HepG2 (cell line): ENCODE results near the gene TRIM25. TPM values are rescaled to one million over a fixed set of nuclear protein-coding genes. Genes with fewer than 3 reads are reported as not detected.

Source experiments
- ARHGAP35 ChIP-seq: sonication (generic); formaldehyde crosslinking; IDR thresholded peaks from 2 replicates; pipeline ENCODE4 v1.9.0; 2022; ENCODE audit warnings: mild to moderate bottlenecking, inconsistent platforms, moderate library complexity, missing genetic modification reagents, borderline replicate concordance
- CHD4 ChIP-seq: fragments of 200-600 bp; sonication (generic); IDR thresholded peaks from 2 replicates; pipeline ENCODE4 v1.7.0; 2017; ENCODE audit warnings: mild to moderate bottlenecking, low read length, borderline replicate concordance
- DMTF1 ChIP-seq: sonication (generic); formaldehyde crosslinking; IDR thresholded peaks from 2 replicates; pipeline ENCODE4 v1.4.0; 2020; ENCODE audit warnings: mild to moderate bottlenecking, missing genetic modification reagents
- GRHL1 ChIP-seq: sonication (generic); formaldehyde crosslinking; conservative IDR thresholded peaks from 2 replicates; pipeline ENCODE4 v1.8.0; 2022; ENCODE audit warnings: missing genetic modification reagents
- GTF3A ChIP-seq: sonication (generic); formaldehyde crosslinking; conservative IDR thresholded peaks from 2 replicates; pipeline ENCODE4 v1.4.0; 2020; ENCODE audit warnings: mild to moderate bottlenecking, missing genetic modification reagents
- IKZF1 ChIP-seq: fragments of 450-650 bp; IDR thresholded peaks from 2 replicates; pipeline ENCODE4 v1.7.1; 2016
- JUND ChIP-seq: sonication (generic); formaldehyde crosslinking; IDR thresholded peaks from 2 replicates; pipeline ENCODE4 v1.8.0; 2022; ENCODE audit warnings: mild to moderate bottlenecking, missing genetic modification reagents
- NAIF1 ChIP-seq: sonication (generic); formaldehyde crosslinking; IDR thresholded peaks from 2 replicates; pipeline ENCODE4 v1.5.0; 2020; ENCODE audit warnings: mild to moderate bottlenecking, missing genetic modification reagents, borderline replicate concordance
- PHF5A ChIP-seq: IDR thresholded peaks from one replicate; pipeline ENCODE4 v1.6.1; 2018; ENCODE audit warnings: low read depth, missing genetic modification reagents; ENCODE audit not compliant: unreplicated experiment
- REPIN1 ChIP-seq: sonication (generic); formaldehyde crosslinking; IDR thresholded peaks from 2 replicates; pipeline ENCODE4 v1.8.0; 2022; ENCODE audit warnings: missing genetic modification reagents, low read depth, mild to moderate bottlenecking, borderline replicate concordance
- SMAD9 ChIP-seq: sonication (generic); formaldehyde crosslinking; IDR thresholded peaks from 2 replicates; pipeline ENCODE4 v1.5.1; 2020; ENCODE audit warnings: mild to moderate bottlenecking, missing genetic modification reagents
- SP140L ChIP-seq: sonication (generic); formaldehyde crosslinking; IDR thresholded peaks from 2 replicates; pipeline ENCODE4 v1.4.0; 2020; ENCODE audit warnings: missing genetic modification reagents, borderline replicate concordance
- SRF ChIP-seq: IDR thresholded peaks from 2 replicates; pipeline ENCODE4 v1.6.1; 2011; ENCODE audit warnings: mild to moderate bottlenecking, low read depth, low read length, moderate library complexity
- ZNF737 ChIP-seq: sonication (generic); formaldehyde crosslinking; IDR thresholded peaks from 2 replicates; pipeline ENCODE4 v1.5.0; 2020; ENCODE audit warnings: missing genetic modification reagents, mild to moderate bottlenecking, borderline replicate concordance
- ZNF770 ChIP-seq: sonication (generic); formaldehyde crosslinking; IDR thresholded peaks from 2 replicates; pipeline ENCODE4 v1.5.0; 2020; ENCODE audit warnings: mild to moderate bottlenecking, missing genetic modification reagents
- polyA plus RNA-seq, 8 experiments: library from polyadenylated mRNA; depleted of rRNA in 3 of 8; stranded (reverse) in 7 of 8; unstranded in 1 of 8; fragments of >200 nt; fragmentation: Illumina TruSeq in 4 of 8; extraction: Trizol in 4 of 8; gene quantifications; 2 replicates each; pipeline versions ENCODE4 v1.2.1 to v1.2.3, GENCODE V29; 2011 to 2016; ENCODE audit warnings: low read depth in 4 of 8, missing spikeins in 1 of 8, mixed read lengths in 1 of 8; ENCODE audit not compliant: insufficient read depth in 1 of 8
- total RNA-seq, 5 experiments: library from RNA; depleted of rRNA; stranded (reverse); fragments of >200 nt; fragmentation: Illumina TruSeq; extraction: Trizol; gene quantifications; 2 replicates each; pipeline ENCODE4 v1.2.3, GENCODE V29; 2016; ENCODE audit warnings: low read depth in 1 of 5
- TF ChIP-seq, protein P1 (sequence below): sonication (generic); formaldehyde crosslinking; IDR thresholded peaks from 2 replicates; pipeline ENCODE4 v1.4.0; 2020; ENCODE audit warnings: missing genetic modification reagents, borderline replicate concordance
- TF ChIP-seq, protein P2 (sequence below): sonication (generic); formaldehyde crosslinking; IDR thresholded peaks from 2 replicates; pipeline ENCODE4 v1.4.0; 2020; ENCODE audit warnings: missing genetic modification reagents
- TF ChIP-seq, protein P3 (sequence below): sonication (generic); formaldehyde crosslinking; IDR thresholded peaks from 2 replicates; pipeline ENCODE4 v1.5.0; 2020; ENCODE audit warnings: missing genetic modification reagents

The TRIM25 gene
- total and polyA plus RNA-seq, 2 of the 13 experiments (the other 11 are each of a cell fraction or from before 2014, with no cell fraction given): 30.8 to 42.2 TPM

GRCh38 chr17:56913000-56913311 lies 893 bp downstream of the TRIM25 start (continued):
- TF ChIP-seq DMTF1 (CRISPR knock-in tag) (no peak), SP140L (no peak), CHD4 (no peak), JUND (no peak), PHF5A (CRISPR knock-in tag) (no peak), GRHL1 (no peak), ZNF770 (CRISPR knock-in tag) (peak; percentile 75), SMAD9 (CRISPR knock-in tag) (no peak), GTF3A (0 out of 2 replicates have a peak, but pooled peaks have one; percentile 70), IKZF1 (no peak), ZNF737 (CRISPR knock-in tag) (no peak), NAIF1 (CRISPR knock-in tag) (peak; percentile 21; the same call in 1 of the 2 replicates), SRF (no peak), REPIN1 (CRISPR knock-in tag) (no peak), ARHGAP35 (CRISPR knock-in tag) (no peak)
- TF ChIP-seq, protein P1, sequence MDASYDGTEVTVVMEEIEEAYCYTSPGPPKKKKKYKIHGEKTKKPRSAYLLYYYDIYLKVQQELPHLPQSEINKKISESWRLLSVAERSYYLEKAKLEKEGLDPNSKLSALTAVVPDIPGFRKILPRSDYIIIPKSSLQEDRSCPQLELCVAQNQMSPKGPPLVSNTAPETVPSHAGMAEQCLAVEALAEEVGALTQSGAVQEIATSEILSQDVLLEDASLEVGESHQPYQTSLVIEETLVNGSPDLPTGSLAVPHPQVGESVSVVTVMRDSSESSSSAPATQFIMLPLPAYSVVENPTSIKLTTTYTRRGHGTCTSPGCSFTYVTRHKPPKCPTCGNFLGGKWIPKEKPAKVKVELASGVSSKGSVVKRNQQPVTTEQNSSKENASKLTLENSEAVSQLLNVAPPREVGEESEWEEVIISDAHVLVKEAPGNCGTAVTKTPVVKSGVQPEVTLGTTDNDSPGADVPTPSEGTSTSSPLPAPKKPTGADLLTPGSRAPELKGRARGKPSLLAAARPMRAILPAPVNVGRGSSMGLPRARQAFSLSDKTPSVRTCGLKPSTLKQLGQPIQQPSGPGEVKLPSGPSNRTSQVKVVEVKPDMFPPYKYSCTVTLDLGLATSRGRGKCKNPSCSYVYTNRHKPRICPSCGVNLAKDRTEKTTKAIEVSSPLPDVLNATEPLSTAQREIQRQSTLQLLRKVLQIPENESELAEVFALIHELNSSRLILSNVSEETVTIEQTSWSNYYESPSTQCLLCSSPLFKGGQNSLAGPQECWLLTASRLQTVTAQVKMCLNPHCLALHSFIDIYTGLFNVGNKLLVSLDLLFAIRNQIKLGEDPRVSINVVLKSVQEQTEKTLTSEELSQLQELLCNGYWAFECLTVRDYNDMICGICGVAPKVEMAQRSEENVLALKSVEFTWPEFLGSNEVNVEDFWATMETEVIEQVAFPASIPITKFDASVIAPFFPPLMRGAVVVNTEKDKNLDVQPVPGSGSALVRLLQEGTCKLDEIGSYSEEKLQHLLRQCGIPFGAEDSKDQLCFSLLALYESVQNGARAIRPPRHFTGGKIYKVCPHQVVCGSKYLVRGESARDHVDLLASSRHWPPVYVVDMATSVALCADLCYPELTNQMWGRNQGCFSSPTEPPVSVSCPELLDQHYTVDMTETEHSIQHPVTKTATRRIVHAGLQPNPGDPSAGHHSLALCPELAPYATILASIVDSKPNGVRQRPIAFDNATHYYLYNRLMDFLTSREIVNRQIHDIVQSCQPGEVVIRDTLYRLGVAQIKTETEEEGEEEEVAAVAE: no peak
- TF ChIP-seq, protein P2, sequence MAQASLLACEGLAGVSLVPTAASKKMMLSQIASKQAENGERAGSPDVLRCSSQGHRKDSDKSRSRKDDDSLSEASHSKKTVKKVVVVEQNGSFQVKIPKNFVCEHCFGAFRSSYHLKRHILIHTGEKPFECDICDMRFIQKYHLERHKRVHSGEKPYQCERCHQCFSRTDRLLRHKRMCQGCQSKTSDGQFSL: no peak
- TF ChIP-seq, protein P3, sequence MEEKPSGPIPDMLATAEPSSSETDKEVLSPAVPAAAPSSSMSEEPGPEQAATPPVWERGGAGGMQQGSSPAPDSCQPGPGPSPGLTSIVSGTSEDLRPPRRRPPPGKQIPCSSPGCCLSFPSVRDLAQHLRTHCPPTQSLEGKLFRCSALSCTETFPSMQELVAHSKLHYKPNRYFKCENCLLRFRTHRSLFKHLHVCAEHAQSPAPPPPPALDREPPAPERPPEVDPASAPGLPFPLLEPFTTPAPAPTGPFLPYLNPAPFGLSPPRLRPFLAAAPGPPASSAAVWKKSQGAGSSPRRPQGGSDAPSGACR: 0 out of 2 replicates have a peak, but pooled peaks have one; percentile 1
